Measurements from ENCODE around the gene C11orf68.

Gene C11orf68

DNA sequence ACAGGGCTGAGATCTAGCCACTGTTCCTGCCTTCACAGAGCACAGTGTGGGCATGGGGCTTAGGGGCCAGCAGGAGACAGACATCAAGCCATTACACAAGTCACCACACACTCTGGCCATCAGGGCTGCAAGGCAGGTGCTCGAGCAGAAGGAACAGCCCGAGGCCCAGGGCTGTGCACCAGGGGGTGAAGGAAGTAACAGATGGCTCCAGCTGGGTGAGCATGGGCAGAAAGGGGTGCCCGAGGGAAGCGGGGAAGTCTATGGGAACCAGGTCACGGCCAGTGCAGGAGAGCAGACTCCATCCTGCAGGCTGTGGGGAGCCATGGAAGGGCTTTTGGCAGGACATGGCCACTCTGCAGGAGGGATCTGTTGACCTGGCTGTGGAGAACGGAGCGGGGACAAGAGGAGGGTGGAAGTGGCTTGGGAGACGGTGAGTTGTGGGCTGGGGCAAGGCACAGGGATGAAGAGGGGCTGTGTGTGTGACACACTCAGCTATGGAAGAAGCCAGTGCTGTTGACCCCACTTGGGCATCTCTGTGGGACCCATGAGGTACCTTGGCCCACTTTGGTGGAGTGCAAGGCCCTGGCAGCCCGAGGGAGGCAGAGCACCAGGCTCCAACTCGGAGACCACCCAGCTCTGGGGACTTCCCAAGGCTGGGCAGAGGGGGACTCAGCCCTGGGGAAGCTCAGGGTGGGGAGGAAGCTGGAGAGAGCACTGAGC lies 3.6 kb downstream of the C11orf68 start:
- no peaks in the 10 kb centered on the region for H3K36me3 ChIP-seq (ENCODE audit: insufficient read depth, low read length)
- no peak for DNase-seq (ENCODE audit: low read depth, low spot score)
- no peak for TF ChIP-seq EZH2 (IDR thresholded peaks at IDR 0.05)
- no peak for TF ChIP-seq POLR2AphosphoS5 (IDR thresholded peaks at IDR 0.05; ENCODE audit: borderline replicate concordance, low read depth, low read length)
- no peaks in the 10 kb centered on the region for H3K9me3 ChIP-seq (ENCODE audit: low read depth, low read length)
- no peak overlapping the region for H3K4me3 ChIP-seq
- no peak overlapping the region for H3K9ac ChIP-seq (ENCODE audit: insufficient read length)
- no peak overlapping the region for H3K27ac ChIP-seq

DNA sequence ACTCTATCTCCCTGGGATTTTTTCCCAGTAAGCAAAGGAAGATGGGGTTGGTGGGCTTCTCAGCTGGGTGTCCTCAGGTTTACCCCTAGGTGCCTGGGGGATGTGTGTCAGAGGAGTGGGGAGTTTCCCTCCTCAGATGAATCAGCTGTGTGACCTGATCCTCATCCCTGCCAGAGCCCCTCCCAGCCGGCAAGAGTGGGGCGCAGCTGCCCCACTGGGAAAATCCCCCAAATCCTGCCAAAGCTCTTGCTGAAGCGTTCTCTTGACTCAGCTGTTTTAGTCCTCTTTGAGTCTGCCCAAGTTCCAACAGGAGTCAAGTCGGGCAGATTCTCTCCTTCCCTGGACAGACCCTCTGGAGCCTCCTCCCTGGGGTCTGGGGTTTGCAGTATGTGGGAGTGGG lies 6.0 kb downstream of the C11orf68 start:
- no peaks in the 10 kb centered on the region for H3K9me3 ChIP-seq (ENCODE audit: low read depth, low read length)
- no peak overlapping the region for H3K9ac ChIP-seq (ENCODE audit: insufficient read length)
- DNase-seq (ENCODE audit: low read depth, low spot score) = no peak
- TF ChIP-seq FOXP2 (optimal IDR thresholded peaks at IDR 0.05; ENCODE audit: control extremely low read depth, extremely low read length, insufficient read depth) (no peak), EZH2 (IDR thresholded peaks at IDR 0.05) (no peak), POLR2AphosphoS5 (IDR thresholded peaks at IDR 0.05; ENCODE audit: borderline replicate concordance, low read depth, low read length) (no peak)
- H3K36me3 ChIP-seq (ENCODE audit: insufficient read depth, low read length) = no peaks in the 10 kb centered on the region
- H3K4me3 ChIP-seq = no peak overlapping the region
- H3K27ac ChIP-seq = no peak overlapping the region

DNA sequence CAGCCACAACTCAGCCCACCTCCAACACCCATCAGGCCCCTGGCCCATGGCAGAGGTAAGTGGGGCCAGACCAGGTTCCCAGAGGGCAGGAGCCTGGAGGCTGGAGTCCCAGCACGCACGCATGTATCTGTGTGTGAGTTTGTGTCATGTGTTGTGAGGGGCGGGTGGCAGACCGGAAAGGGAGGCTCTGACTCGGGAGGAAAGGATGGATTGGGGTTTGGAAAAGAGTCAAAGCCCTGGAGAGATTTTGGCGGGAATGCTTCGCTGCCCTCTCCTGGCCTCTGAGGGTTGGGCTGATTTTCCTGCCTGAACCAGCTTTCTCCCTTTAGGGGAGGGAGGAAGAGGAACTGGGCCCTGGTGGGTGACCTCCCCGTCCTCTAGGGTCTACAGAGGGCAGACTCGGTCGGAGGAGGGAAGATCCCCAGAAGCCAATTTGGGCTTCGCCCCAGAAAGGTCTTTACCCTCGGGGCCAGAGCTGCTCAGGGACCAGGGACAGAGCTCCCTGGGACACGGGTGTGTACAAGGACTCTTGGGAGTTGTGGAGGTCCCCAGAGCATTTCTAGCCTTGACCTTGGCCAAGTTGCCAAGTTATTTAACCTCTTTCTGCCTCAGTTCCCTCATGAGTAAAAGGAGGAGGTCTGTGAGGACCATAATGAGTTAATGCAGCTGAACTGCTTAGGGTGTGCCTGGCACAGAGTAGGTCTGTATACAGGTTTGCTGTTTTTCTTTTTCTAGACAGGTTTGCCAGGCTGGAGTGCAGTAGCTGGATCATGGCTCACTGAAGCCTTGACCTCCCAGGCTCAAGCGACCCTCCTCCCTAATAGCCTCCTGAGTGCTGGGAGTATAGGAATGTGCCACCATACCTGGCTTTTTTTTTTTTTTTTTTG lies 6.9 kb downstream of the C11orf68 start:
- H3K9ac ChIP-seq (ENCODE audit: insufficient read length) = peak overlapping the region; percentile 2
- no peak overlapping the region for H3K4me3 ChIP-seq
- no peak for DNase-seq (ENCODE audit: low read depth, low spot score)
- no peaks in the 10 kb centered on the region for H3K36me3 ChIP-seq (ENCODE audit: insufficient read depth, low read length)
- TF ChIP-seq EZH2 (IDR thresholded peaks at IDR 0.05) (no peak), FOXP2 (optimal IDR thresholded peaks at IDR 0.05; ENCODE audit: control extremely low read depth, extremely low read length, insufficient read depth) (no peak), POLR2AphosphoS5 (IDR thresholded peaks at IDR 0.05; ENCODE audit: borderline replicate concordance, low read depth, low read length) (no peak)
- H3K9me3 ChIP-seq (ENCODE audit: low read depth, low read length) = no peaks in the 10 kb centered on the region
- H3K27ac ChIP-seq = no peak overlapping the region

DNA sequence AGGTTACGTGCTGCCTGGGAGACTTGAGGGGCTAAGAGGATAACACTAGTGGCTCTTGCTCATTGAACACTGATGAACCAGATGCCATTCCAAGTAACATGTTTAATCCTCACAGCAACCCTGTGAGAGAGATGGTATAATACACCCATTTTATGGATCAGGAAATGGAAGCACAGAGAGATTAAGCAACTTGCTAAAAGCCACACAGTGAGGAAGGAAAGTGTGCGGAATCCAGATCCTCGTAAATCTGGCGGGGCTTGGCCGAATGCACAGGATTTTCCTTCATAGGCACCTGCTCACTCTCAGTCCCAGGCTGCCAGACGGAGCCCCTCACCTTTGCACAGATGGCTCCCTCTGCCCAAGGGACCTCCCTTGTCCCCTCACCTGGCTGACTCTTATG lies 11.0 kb downstream of the C11orf68 start:
- H3K4me3 ChIP-seq = no peak overlapping the region
- no peaks in the 10 kb centered on the region for H3K9me3 ChIP-seq (ENCODE audit: low read depth, low read length)
- no peak overlapping the region for H3K27ac ChIP-seq
- H3K9ac ChIP-seq (ENCODE audit: insufficient read length) = no peak overlapping the region
- no peak for TF ChIP-seq FOXP2 (optimal IDR thresholded peaks at IDR 0.05; ENCODE audit: control extremely low read depth, extremely low read length, insufficient read depth)
- no peak for TF ChIP-seq EZH2 (IDR thresholded peaks at IDR 0.05)
- no peak for TF ChIP-seq POLR2AphosphoS5 (IDR thresholded peaks at IDR 0.05; ENCODE audit: borderline replicate concordance, low read depth, low read length)
- no peaks in the 10 kb centered on the region for H3K36me3 ChIP-seq (ENCODE audit: insufficient read depth, low read length)
- no peak for DNase-seq (ENCODE audit: low read depth, low spot score)

DNA sequence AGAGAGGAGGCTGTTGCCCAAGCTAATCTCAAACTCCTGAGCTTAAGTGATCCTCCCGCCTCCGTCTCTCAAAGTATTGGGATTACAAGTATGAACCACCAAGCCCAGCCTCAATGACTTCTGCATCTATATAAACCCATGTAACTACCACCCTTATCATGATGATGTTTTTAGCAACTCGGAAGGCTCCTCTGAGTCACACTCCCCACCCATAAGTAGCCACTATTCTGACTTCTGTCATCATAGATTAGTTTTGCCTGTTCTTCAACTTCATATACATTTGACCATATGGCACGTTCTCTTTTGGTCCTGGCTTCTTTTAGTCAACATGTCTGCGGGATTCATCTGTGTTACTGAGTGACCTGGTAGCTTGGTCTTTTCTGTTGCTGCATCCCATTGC lies 12.3 kb downstream of the C11orf68 start:
- Histone ChIP-seq H3K9me3 (ENCODE audit: low read depth, low read length) (no peaks in the 10 kb centered on the region), H3K9ac (ENCODE audit: insufficient read length) (no peak overlapping the region), H3K4me3 (no peak overlapping the region), H3K36me3 (ENCODE audit: insufficient read depth, low read length) (no peaks in the 10 kb centered on the region), H3K27ac (no peak overlapping the region)
- DNase-seq (ENCODE audit: low read depth, low spot score) = no peak
- TF ChIP-seq POLR2AphosphoS5 (IDR thresholded peaks at IDR 0.05; ENCODE audit: borderline replicate concordance, low read depth, low read length) (no peak), FOXP2 (optimal IDR thresholded peaks at IDR 0.05; ENCODE audit: control extremely low read depth, extremely low read length, insufficient read depth) (no peak), EZH2 (IDR thresholded peaks at IDR 0.05) (no peak)

DNA sequence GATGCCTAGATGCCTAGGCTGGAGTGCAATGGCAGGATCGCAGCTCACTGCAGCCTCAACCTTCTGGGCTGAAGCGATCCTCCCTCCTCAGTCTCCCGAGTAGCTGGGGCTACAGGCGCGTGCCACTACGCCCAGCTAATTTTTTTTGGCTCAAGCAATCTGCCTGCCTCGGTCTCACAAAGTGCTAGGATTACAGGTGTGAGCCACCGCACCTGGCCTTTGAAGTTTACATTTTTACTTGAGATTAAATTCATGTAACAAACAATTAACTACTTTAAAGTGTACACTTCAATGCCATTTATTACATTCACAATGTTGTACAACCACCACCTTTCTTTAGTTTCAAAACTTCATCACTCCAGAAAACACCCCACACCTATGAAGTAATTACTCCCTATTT lies 15.1 kb downstream of the C11orf68 start:
- H3K9ac ChIP-seq (ENCODE audit: insufficient read length) = no peak overlapping the region
- no peak overlapping the region for H3K4me3 ChIP-seq
- no peak overlapping the region for H3K27ac ChIP-seq
- no peaks in the 10 kb centered on the region for H3K9me3 ChIP-seq (ENCODE audit: low read depth, low read length)
- H3K36me3 ChIP-seq (ENCODE audit: insufficient read depth, low read length) = no peaks in the 10 kb centered on the region
- no peak for DNase-seq (ENCODE audit: low read depth, low spot score)
- TF ChIP-seq EZH2 (IDR thresholded peaks at IDR 0.05) (no peak), POLR2AphosphoS5 (IDR thresholded peaks at IDR 0.05; ENCODE audit: borderline replicate concordance, low read depth, low read length) (no peak), FOXP2 (optimal IDR thresholded peaks at IDR 0.05; ENCODE audit: control extremely low read depth, extremely low read length, insufficient read depth) (no peak)

DNA sequence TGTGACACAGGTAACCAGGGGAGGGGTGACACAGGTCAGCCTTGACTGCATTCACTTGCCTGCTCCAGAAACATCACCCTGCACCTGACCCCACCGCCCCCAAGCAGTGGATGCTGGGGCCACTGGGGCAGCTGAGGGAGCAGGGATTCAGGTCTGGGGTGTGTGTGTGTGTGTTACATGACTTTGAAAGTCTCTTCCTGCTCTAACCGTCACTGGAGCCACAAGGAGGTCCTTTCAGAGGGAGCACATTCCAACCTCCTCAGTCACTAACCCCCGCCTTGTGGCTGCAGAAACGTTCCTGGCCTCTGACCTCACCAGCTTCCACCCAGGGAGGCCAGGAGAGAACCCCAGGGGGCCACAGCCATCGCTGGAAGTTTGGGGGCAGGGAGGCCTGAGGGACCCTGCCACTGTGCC lies 15.8 kb downstream of the C11orf68 start:
- H3K9ac ChIP-seq (ENCODE audit: insufficient read length) = no peak overlapping the region
- no peaks in the 10 kb centered on the region for H3K36me3 ChIP-seq (ENCODE audit: insufficient read depth, low read length)
- no peak for TF ChIP-seq EZH2 (IDR thresholded peaks at IDR 0.05)
- TF ChIP-seq POLR2AphosphoS5 (IDR thresholded peaks at IDR 0.05; ENCODE audit: borderline replicate concordance, low read depth, low read length) = no peak
- TF ChIP-seq FOXP2 (optimal IDR thresholded peaks at IDR 0.05; ENCODE audit: control extremely low read depth, extremely low read length, insufficient read depth) = no peak
- H3K9me3 ChIP-seq (ENCODE audit: low read depth, low read length) = no peaks in the 10 kb centered on the region
- no peak overlapping the region for H3K4me3 ChIP-seq
- no peak overlapping the region for H3K27ac ChIP-seq
- no peak for DNase-seq (ENCODE audit: low read depth, low spot score)

DNA sequence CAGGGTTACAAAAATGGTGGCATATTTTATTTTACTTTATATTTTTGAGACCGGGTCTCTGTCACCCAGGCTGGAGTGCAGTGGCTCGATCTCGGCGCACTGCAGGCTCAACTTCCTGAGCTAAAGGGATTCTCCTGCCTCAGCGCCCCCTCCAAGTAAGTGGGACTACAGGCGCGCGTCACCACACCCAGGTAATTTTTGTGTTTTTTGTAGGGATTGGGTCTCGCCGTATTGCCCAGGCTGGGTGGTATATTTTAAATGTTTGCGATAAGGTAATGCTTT lies 18.0 kb downstream of the C11orf68 start:
- H3K9me3 ChIP-seq (ENCODE audit: low read depth, low read length) = no peaks in the 10 kb centered on the region
- no peak overlapping the region for H3K27ac ChIP-seq
- no peaks in the 10 kb centered on the region for H3K36me3 ChIP-seq (ENCODE audit: insufficient read depth, low read length)
- DNase-seq (ENCODE audit: low read depth, low spot score) = no peak
- TF ChIP-seq EZH2 (IDR thresholded peaks at IDR 0.05) (no peak), FOXP2 (optimal IDR thresholded peaks at IDR 0.05; ENCODE audit: control extremely low read depth, extremely low read length, insufficient read depth) (no peak), POLR2AphosphoS5 (IDR thresholded peaks at IDR 0.05; ENCODE audit: borderline replicate concordance, low read depth, low read length) (no peak)
- no peak overlapping the region for H3K9ac ChIP-seq (ENCODE audit: insufficient read length)
- peak overlapping the region; percentile 83 for H3K4me3 ChIP-seq
